Stimulated activated CD4-positive, alpha-beta T cell treated with anti-CD3 and anti-CD28 coated beads, TNF-alpha, amount 100 ng/mL, for 4 hours (primary cell): ENCODE results near the gene PAFAH1B2.

Experiments used
- DNase-seq, 3 experiments: peaks; one replicate each; pipeline ENCODE4 v3.0.0-alpha.2; 2020; ENCODE audit warnings: low read depth in 3 of 3

The PAFAH1B2 gene

GRCh38 chr11:117220999-117221774, 77.1 kb downstream of the PAFAH1B2 start:
- no peak for DNase-seq

- DNase-seq: no peak
Observed at GRCh38 chr11:117221775-117222517, 77.9 kb downstream of the PAFAH1B2 start.

GRCh38 chr11:117222991-117223740, 79.1 kb downstream of the PAFAH1B2 start:
- no peak for DNase-seq

- no peak for DNase-seq
Observed at GRCh38 chr11:117223741-117224689, 79.9 kb downstream of the PAFAH1B2 start.

GRCh38 chr11:117225553-117226170, 81.6 kb downstream of the PAFAH1B2 start:
- DNase-seq: no peak
